ENCODE data around the gene ARHGAP23.
A peak's percentile ranks its signal among the peaks of the same experiment; 100 is the strongest.

ARHGAP23 gene

DNA sequence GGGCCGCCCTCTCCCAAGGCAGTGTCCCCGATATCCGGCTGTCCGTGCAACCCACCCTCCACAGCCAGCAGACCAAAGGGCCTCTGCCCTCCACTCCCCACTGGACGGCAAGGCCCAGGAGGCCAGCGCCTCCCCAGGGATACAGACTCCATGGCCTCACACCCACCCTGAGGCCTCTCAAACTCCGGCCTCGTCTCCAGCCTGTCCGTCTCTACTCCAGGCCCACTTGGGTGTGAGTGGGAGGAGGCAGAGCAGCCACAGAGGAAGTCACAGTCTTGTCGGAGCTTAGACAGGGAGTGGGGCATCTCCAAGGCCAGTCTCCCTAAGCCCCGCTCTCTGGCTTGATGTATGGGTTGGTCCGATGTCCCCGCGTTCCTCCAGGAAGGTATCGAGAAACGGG, 104.2 kb downstream of the ARHGAP23 start:
- DNase-seq = no peak

DNA sequence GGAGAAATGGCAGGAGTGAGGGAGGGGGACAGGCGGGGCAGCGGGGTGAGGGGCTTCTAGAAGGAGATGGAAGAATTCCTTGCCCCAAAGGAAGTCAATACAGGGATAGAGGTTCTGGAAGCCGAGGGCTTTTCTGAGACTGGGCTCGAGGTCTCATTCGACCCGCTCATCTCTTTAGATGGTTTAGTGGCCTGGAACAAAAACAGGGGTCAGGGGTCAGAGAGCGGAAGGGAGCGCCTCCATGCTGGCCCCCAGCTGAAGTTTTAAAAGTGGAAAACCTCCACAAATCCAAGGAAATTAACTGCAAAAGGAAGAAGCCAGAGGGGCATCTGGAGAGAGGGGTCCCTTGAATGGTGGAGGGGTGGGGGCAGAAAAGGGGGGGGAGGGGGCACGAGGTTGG, 105.0 kb downstream of the ARHGAP23 start:
- no peak for DNase-seq

DNA sequence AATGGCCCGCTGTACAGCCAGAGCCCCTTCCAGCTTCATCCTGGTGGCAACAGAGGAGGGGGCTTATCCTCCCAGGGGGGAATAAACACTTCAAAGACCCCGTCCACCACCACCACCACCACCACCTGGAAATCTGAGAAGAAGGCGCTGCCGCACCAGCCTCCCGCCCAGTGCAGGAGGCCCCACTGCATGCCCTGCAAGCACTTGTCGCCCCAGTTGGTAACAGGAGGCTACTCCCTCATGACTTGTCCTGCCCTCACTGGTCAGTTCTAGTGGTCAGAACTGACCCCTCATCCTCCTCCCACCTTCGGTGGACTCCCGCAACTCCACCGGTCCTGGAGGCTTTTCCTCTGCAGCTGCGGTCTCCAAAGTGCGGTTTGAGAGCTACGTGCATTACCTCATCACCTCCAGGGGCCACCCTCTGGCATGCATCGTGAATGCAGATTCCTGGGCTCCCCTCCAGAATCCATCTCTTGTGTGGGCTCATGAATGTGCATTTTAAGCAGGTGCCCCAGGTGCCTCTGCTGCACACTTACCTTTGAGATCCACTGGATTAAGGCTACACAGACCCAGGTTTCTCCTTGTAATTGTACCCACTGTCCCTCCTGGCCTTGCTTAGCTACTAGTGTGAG, 105.7 kb downstream of the ARHGAP23 start:
- DNase-seq = no peak

DNA sequence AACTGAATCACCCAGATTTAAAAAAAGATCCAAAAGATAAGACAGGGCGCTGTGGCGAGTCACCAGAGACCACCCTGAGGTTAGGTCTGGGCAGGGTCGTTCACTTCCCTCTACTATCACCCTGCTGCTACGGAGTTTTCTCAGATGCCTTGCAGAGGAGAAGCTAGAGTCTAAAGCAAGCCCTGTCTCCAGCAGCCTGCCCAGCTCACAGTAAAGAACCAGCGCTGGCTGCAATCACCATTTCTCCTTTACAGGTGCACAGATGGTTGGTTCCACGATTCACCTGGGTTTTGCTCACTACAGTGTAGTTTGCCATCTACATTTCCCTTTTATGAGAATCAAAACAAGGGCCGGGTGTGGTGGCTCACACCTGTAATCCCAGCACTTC, 106.2 kb downstream of the ARHGAP23 start:
- DNase-seq = no peak

DNA sequence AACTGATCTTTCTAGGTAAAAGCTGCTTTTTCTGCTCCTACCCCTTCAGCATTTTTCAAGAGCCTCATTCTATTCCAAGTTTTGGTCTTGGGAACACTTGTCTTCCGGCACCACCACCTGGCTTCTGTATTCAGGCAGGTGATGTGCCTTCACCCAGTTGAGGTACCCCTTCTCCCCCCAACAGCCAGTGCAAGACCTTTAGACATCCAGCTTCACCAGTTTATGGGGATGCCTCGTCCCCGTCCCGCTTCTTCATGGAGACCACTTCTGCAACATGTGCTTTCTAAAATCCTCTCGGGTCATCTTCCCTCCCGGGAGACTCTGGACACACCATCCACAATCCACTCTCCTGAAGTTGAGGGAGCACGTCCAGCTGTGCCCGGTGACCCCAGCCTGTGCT, 107.6 kb downstream of the ARHGAP23 start:
- no peak for DNase-seq

DNA sequence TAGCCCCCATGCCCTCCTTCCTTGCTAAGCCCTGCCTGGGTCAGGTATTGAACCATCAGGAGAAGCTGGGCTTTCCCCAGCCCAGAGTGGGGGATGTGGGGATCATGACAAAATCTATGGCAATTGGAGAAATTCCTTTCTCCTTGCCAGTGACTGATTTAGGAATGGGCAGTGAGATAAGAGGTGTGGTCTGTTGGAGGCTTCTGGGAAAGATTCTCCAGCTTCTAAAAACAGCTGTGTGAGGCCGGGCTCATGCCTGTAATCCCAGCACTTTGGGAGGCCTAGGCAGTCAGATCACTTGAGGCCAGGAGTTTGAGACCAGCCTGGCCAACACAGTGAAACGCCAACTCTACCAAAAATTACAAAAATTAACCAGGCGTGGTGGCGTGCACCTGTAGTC, 108.4 kb downstream of the ARHGAP23 start:
- DNase-seq = no peak

DNA sequence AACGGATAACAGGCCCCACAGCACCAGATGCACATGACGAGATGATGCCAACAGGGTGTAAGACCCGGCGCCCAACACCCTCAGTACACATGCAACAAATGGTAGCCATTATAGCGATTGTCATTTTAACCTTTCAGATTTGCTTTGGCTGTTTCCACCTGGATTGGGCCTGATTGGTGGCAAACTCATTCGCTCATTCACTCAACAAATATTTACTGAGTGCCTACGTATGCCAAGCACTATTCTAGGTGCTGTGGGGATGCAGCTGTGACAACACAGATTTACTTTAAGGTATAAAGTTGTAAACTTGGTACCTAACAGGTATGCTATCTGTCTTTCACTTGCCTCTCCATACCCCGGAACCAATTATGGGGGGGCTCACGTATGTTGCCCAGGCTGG, 110.6 kb downstream of the ARHGAP23 start:
- DNase-seq = peak; percentile 91

DNA sequence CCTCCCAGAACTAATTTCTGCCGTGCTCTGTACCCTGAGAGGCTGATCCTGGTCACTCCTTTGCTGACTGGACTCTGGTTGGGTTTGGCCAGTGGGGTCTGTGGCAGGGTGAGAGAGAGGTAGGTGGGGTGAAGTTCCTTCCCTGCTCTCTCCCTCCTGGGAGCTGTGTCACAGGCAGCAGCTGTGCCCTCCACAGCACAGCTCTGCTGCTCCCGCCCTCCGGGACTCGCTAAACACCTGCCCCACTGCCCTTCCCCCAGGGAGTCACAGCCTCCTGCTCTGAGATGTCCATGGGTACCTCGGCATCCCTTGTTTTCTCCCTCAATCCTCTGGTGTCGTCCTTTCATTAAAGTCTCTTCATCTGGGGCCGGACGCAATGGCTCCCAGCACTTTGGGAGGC, 111.1 kb downstream of the ARHGAP23 start:
- DNase-seq = peak; percentile 81

DNA sequence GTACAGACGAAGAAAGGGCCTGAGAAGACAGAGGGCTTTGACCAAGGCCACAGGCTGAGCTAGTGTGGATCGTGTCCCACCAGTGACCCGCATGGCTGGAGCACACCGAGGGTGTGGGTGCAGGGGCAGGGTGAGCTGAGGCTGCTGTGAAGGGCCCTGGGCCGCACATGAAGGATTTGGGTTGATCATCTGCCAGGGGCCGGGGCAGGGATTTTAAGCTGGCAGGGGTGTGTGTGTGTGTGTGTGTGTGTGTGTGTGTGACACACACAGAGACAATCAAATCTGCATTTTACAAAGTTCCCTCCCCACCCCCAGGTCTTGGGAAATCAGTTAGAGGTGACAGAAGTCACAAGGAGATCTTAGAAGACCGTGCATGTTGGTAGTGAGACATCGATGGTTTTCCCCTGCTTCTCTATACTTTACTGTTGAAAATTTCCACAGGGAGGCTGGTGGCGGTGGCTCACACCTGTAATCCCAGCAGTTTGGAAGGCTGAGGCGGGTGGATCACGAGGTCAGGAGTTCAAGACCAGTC, 112.3 kb downstream of the ARHGAP23 start:
- no peak for DNase-seq

DNA sequence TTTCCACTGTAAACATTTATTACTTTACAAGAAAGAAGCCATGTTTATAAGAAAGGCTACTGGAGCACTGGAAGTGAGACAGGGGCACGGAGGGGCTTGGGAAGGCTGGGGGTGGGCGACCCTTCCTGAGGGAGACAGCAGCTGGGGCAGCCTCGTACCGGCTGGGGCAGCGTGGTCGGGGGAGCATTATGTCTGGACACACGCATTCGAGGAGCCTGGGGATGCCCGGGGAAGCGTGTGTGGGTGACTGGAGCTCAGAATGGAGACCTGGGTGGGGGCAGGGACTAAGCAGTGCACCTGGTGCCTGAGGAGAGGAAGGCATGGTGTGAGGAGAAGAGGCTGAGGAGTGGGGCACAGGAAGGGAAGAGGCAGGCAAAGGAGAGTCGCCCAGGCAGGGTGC, 113.0 kb downstream of the ARHGAP23 start:
- no peak for DNase-seq

DNA sequence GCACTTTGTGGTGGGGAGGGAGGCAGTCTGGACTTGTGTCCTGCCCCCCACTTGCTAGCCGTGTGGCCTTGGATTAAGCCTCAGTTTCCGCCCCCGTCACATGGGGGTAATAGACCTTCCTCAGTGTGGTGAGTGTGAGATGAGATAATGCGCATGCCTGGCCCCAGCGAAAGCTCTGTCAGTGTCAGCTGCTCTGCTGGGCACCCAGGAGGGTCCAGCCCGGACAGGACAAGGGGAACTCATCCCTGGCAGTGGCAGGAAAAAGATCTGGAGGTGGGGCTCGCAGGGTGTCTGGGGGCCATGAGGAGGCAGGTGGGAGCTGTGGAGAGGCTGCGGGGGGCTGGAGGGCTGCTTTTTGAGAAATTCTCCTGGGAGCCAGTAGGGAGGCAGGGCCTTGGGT, 114.0 kb downstream of the ARHGAP23 start:
- DNase-seq = no peak

DNA sequence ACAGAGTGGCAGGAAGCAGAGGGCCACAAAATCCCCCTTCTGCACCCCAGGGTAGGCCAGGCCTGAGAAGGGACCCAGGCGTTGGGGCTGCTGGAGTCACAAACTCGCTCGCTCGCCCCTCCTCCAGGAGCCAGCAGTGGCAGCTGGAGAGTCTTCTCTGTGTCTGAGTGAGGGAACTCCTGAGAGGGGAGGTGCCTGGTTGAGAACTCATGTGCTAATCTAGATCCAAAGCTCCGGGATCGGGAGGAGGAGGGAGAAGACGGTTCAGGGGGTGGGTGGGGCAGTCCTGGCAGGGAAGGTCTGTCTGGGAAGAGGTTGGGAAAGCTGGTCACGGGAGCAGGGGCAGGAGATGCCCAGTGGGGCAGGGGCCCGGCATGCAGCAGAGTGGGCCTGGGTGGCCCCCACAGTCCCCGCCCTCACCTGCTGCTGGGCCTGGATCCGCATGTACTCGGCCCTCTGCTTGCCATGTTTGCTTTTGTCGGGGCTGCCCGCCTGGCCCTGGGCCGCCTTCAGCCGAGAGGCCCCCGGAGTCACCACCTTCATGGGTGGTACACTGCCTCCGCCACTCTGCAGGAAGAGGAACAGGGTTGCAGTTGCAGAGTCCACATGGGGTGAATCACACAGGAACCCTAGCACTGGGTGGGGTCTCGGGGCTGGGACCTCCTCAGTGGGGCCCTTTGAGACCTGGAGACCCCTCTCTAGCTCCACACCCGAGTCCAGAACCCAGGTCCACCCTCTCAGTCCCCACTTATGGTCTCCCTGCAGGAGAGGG, 115.3 kb downstream of the ARHGAP23 start:
- DNase-seq = no peak

DNA sequence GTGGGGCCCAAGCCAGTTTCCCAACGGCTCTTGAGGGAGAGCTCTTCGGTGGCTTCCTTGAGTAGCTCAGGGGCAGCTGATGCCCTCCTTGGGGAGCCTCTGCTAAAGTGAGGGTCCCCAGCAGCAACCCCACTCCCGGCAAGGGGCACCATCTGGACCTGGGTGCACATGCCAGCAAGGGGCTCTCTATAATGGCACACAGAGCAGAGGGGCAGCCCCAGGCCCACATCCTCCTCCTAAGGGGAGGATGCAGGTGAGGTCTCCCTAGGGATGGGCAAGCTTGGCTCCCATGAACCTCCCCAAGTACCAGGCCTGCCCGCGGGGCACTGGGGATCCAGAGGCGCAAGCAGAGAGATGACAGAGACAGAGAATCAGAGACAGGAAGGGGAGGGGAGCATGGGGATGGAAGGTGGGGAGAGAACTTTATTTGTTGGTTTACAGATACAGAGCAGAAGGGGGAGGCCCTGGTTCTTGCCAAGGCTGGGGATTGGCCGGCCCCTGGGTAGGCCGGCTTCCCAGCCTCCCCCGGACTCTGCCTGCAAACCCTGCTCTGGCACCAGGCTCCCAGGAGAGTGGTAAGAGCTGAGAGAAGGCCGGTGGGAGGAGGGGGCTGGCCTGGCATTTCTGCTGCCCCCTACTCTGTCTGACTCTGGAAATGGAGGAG, 116.0 kb downstream of the ARHGAP23 start:
- no peak for DNase-seq

DNA sequence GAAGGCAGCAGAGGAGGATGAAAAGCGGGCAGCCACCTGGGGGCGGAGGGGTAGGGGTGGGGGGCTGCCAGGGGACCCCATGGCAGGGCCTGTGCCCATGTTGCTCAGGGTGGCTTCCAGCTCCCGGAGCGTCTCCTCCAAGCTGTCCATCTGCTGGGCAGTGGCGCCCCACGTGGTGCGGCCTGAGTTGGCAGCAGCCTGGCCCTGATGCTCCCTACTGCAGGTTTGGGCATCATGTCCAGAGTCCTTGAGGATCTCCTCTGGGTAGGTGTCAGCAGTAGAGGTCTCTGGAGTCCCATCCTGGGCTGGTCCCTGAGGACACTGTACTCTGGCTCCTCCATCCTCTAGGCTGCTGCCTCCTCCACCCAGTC, 116.6 kb downstream of the ARHGAP23 start:
- DNase-seq = no peak

DNA sequence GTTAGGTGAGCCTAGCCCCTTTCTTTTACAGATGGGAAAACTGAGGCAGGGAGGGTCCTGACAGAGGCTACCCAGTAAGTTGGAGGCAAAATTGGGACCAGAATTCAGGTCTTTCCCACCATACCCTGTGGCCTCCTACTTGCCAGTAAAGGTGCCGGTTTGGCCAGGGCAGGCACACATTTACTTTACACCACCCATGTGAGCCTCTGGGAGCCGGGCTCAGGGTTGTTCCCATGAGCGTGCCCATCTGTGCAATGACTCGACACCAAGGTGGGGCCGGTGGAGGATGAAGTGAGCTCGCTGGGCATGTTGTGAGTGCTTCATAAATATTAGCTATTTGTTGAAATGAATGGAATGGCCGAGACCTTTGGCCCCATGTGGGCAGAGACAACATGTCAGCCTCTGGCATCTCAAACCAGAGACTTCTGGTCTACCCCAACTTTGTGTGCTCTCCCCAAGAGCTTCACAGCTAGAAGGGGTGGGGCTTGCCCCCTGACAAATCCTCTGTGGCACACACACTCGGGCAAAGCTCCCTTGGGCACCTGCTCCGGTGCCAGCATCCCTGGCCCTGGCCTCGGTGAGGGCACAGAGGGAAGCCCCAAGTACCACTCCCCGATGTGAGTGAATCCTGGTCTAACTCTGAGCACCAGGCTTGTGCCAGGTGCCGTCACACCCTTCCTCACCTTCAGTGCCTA, 117.4 kb downstream of the ARHGAP23 start:
- no peak for DNase-seq

DNA sequence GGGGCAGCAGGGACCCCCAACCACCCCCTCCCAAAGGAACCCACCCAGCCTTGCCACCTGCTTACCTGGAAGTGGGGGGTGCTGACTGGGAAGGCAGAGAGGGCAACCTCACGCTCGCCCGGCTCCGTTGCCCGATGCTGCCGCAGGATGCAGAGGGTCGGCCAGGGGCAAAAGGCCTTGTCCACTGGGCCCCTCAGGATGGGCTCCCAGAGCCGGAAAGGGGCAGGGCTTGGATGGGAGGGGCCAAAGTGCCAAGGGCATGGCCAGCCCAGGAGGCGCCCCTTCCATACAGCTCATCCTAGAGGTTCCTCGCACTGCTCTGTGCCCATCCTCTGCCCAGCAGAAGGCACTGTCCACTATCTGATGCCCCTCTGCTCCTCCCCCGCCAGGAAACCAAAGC, 118.1 kb downstream of the ARHGAP23 start:
- DNase-seq = no peak

DNA sequence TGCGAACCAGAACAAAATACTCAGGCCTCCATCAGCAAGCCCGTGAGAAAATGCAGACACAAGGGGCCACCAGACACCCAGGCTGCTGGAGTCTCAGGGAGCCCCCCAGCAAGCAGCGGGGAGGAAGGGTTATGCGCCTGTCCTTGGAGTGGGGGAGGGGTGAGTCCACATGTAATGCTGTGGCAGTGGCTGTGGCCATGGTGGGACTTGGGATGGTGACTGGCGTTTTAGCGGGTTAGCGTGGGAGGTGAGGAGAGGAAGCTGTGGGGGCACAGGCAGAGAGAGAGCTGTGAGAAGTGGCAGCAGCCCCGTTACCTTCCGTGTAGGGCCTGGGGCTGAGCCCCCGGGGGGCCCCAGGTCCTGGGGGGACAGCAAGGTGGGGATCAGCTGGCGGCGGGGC, 119.2 kb downstream of the ARHGAP23 start:
- DNase-seq = no peak

DNA sequence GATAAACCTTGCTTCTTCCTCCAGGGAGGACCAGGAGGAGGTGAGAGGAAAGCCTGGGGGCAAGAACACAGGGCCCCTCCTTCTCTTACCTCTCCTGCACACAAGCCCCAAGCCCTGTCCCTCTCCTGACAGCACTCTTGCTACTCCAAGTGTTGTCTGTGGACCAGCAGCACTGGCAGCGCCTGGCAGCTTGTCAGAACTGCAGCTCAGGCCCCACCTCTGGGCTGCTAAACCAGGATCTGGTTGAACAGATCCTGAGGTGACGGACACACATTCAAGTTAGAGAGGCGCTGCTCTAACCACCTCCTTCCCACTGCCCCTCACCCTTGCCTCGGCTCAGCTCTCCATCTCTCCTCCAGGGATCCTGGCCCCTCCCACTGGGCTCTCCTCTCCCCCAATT, 121.0 kb downstream of the ARHGAP23 start:
- no peak for DNase-seq

DNA sequence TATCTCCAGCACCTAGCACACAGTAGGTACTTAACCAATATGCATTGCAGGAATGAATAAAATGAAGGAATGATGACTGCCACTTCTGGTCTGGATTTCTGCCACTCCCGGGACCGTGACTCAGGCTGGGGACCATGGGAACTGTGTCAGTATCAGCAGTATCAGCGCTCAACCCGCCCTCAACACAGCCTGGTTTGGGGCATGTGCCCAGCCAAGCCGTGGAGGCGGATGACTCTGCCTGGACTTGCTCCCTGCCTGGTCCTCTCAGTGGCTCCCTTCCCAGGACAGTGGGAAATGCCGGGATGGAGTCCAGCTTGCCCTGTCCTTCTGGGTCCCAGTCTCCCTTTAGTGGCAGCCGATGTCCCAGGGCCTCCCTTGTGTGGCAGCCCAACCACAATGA, 122.4 kb downstream of the ARHGAP23 start:
- no peak for DNase-seq

DNA sequence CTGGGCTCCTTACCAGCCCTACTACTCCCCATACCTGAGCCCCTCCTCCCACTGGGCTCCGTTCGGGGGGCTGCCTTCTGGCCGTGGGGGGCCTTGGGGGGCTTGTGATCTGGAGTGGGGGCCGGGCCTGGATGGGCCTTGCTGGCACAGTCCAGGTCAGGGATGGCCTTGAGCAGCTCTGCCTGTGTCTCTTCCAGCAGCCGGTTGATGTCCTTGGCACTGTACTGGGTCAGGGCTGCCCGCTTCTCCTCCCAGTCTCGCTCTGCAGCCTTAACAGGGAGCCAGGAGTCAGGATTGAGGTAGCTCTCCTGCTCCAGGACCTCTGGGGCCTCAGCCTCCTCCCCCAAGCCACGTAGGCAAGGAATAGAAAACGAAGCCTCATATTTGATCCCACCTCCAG, 122.9 kb downstream of the ARHGAP23 start:
- DNase-seq = no peak

DNA sequence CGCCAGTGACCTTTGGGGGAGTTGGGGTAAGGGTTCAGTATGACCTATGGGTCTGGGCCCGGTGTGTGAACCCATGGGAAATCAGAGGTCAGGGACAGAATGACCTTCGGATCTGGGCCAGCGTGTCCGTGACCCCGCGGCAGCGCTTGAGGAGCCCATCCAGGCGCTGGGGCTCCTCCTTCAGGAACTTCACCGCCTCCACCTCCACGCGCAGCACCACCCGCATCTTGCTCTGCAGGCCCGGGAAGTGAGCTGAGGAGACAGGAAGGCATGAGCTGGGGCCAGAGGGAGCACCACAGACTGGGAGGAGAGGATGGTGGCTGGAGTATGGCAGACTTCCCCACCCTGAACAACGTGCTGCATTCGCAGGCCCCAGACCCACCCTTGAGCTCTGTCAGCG, 124.1 kb downstream of the ARHGAP23 start:
- DNase-seq = no peak

DNA sequence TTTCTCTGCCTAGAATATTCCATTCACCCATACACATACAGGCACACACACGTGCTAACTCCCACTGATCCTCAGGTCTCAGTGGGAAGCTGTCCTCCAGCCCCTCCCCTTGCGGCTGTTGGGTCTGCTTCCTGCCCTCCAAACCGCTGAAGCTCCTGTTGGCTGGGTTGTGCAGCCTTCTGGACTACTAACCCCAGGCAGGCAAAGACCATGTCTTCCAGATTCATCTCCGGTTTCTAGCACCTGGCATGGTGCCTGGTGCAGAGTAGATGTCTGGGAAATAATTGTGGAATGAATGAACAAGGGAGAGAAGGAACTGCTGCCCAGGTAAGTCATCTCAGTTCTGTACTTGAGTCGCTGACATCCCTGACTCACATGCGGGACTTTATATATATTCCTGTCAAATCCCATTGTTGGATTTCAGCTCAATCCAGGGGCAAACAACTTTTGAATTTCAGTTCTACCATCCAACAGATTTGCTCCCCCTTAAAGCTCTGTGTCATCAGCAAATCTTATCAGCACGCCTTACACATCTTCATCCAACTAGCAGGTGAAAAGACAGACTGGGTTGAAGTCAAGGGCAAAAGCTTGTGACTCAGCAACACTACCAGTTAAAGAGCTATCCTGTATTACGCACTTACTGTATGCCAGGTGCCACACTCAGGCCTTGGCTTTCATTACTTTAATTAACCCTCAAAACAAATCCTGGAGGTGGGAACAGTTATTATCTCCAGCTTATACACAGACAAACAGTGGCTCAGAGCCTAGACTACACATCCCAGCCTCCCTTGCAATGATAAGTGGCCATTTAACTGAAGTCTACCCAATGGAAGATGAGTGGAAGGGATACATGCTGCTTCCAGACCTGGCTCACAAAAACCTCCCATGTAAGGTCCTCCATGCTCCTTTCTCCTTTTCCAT, 126.4 kb downstream of the ARHGAP23 start:
- peak; percentile 73 for DNase-seq

Data from NCI-H2029 (cell line).